MM.1S (cell line): ENCODE measurements around the gene DISP2.

Experiments
- DNase-seq: peaks from one replicate; pipeline ENCODE4 v3.0.0-alpha.2; 2015
- H2AFZ ChIP-seq: fragments of 300-600 bp; sonication (generic); 2 replicates; pipeline ENCODE4 v1.6.0; 2016; ENCODE audit warnings: antibody characterized with exemption, low read length
- H3F3A ChIP-seq: fragments of 300-600 bp; sonication (generic); 2 replicates; pipeline ENCODE4 v1.6.1; 2016; ENCODE audit warnings: mild to moderate bottlenecking, antibody characterized with exemption, low read length, moderate library complexity, mixed read lengths; ENCODE audit not compliant: insufficient read depth
- H3K27ac ChIP-seq: fragments of 300-600 bp; sonication (generic); 2 replicates; pipeline ENCODE4 v1.5.1; 2016; ENCODE audit warnings: mild to moderate bottlenecking, low read length
- H3K27me3 ChIP-seq: fragments of 300-600 bp; sonication (generic); replicated peaks from 2 replicates; pipeline ENCODE4 v1.6.0; 2016; ENCODE audit warnings: low read length; ENCODE audit not compliant: insufficient read depth
- H3K36me3 ChIP-seq: fragments of 300-600 bp; sonication (generic); replicated peaks from 2 replicates; pipeline ENCODE4 v1.6.1; 2016; ENCODE audit warnings: mild to moderate bottlenecking, low read length, mixed read lengths; ENCODE audit not compliant: insufficient read depth
- H3K4me1 ChIP-seq: fragments of 300-600 bp; sonication (generic); 2 replicates; pipeline ENCODE4 v1.6.1; 2016; ENCODE audit warnings: low read length, mixed read lengths
- H3K4me2 ChIP-seq: fragments of 300-600 bp; sonication (generic); 2 replicates; pipeline ENCODE4 v1.6.0; 2016; ENCODE audit warnings: low read depth, low read length
- H3K4me3 ChIP-seq: fragments of 300-600 bp; sonication (generic); 2 replicates; pipeline ENCODE4 v1.5.1; 2016; ENCODE audit warnings: low read length, mixed read lengths
- H3K79me2 ChIP-seq: fragments of 300-600 bp; sonication (generic); 2 replicates; pipeline ENCODE4 v1.6.1; 2016; ENCODE audit warnings: mixed run types, low read length, mixed read lengths
- H3K9ac ChIP-seq: fragments of 300-600 bp; sonication (generic); 2 replicates; pipeline ENCODE4 v1.6.1; 2016; ENCODE audit warnings: low read length, mixed read lengths
- H3K9me2 ChIP-seq: fragments of 300-600 bp; sonication (generic); replicated peaks from 2 replicates; pipeline ENCODE4 v1.6.1; 2016; ENCODE audit warnings: mild to moderate bottlenecking, low read length, mixed read lengths; ENCODE audit not compliant: insufficient read depth
- H3K9me3 ChIP-seq: fragments of 300-600 bp; sonication (generic); replicated peaks from 2 replicates; pipeline ENCODE4 v1.6.1; 2016; ENCODE audit warnings: mild to moderate bottlenecking, low read length, mixed read lengths; ENCODE audit not compliant: insufficient read depth
- H4K20me1 ChIP-seq: fragments of 300-600 bp; sonication (generic); 2 replicates; pipeline ENCODE4 v1.6.1; 2016; ENCODE audit warnings: mild to moderate bottlenecking, low read length, moderate library complexity, mixed read lengths; ENCODE audit not compliant: insufficient read depth
- CTCF ChIP-seq: fragments of 300-600 bp; sonication (generic); IDR thresholded peaks from 2 replicates; pipeline ENCODE4 v1.5.1; 2016; ENCODE audit warnings: antibody characterized with exemption, low read length, mixed read lengths
- EZH2 ChIP-seq: fragments of 300-600 bp; sonication (generic); optimal IDR thresholded peaks from 2 replicates; pipeline ENCODE3; 2017; ENCODE audit warnings: low read depth, mild to moderate bottlenecking, antibody characterized with exemption, low read length, mixed read lengths
- EZH2phosphoT487 ChIP-seq: fragments of 300-600 bp; sonication (generic); IDR thresholded peaks from 2 replicates; pipeline ENCODE4 v1.6.1; 2018; ENCODE audit warnings: antibody characterized with exemption, low read length

DISP2 gene

GRCh38 chr15:40364251-40364650 is 6.2 kb downstream of the DISP2 start:
- H3K36me3 ChIP-seq: no peaks in the 10 kb centered on the region
- no peak overlapping the region for H3K4me3 ChIP-seq
- TF ChIP-seq EZH2phosphoT487 (no peak), CTCF (no peak), EZH2 (no peak)
- no peak overlapping the region for H3K27ac ChIP-seq
- peaks cover 12% of the 10 kb centered on the region for H3K4me1 ChIP-seq
- no peaks in the 10 kb centered on the region; the same call in 1 of the 2 replicates for H3F3A ChIP-seq
- H4K20me1 ChIP-seq: no peaks in the 10 kb centered on the region
- no peak for DNase-seq
- no peak overlapping the region for H3K9ac ChIP-seq
- H3K9me3 ChIP-seq: no peaks in the 10 kb centered on the region
- no peaks in the 10 kb centered on the region for H3K9me2 ChIP-seq
- H3K4me2 ChIP-seq: no peak overlapping the region
- H3K27me3 ChIP-seq: no peaks in the 10 kb centered on the region
- no peaks in the 10 kb centered on the region for H3K79me2 ChIP-seq
- H2AFZ ChIP-seq: no peak overlapping the region

GRCh38 chr15:40365016-40365415 is 7.0 kb downstream of the DISP2 start:
- Histone ChIP-seq H3K9me3 (no peaks in the 10 kb centered on the region), H3F3A (no peaks in the 10 kb centered on the region; the same call in 1 of the 2 replicates), H3K27ac (no peak overlapping the region), H2AFZ (no peak overlapping the region), H3K4me2 (no peak overlapping the region), H3K36me3 (no peaks in the 10 kb centered on the region), H3K9ac (no peak overlapping the region), H3K4me3 (no peak overlapping the region), H4K20me1 (no peaks in the 10 kb centered on the region), H3K9me2 (no peaks in the 10 kb centered on the region), H3K27me3 (no peaks in the 10 kb centered on the region), H3K4me1 (peaks cover 12% of the 10 kb centered on the region), H3K79me2 (no peaks in the 10 kb centered on the region)
- TF ChIP-seq EZH2 (no peak), CTCF (no peak), EZH2phosphoT487 (no peak)
- DNase-seq: no peak

- H3K4me3 ChIP-seq: no peak overlapping the region
- no peaks in the 10 kb centered on the region for H3K9me2 ChIP-seq
- H3K9me3 ChIP-seq: no peaks in the 10 kb centered on the region
- H3K79me2 ChIP-seq: no peaks in the 10 kb centered on the region
- H3F3A ChIP-seq: no peaks in the 10 kb centered on the region; the same call in 1 of the 2 replicates
- H3K9ac ChIP-seq: no peak overlapping the region
- DNase-seq: no peak
- no peak for TF ChIP-seq EZH2phosphoT487
- TF ChIP-seq EZH2: no peak
- no peak for TF ChIP-seq CTCF
- no peaks in the 10 kb centered on the region for H3K36me3 ChIP-seq
- H3K4me1 ChIP-seq: peaks cover 12% of the 10 kb centered on the region
- no peaks in the 10 kb centered on the region for H4K20me1 ChIP-seq
- H3K27ac ChIP-seq: no peak overlapping the region
- no peak overlapping the region for H2AFZ ChIP-seq
- peaks cover 3% of the 10 kb centered on the region; the same call in 1 of the 2 replicates for H3K27me3 ChIP-seq
- H3K4me2 ChIP-seq: no peak overlapping the region
Observed at GRCh38 chr15:40365624-40366456, 7.8 kb downstream of the DISP2 start.
